ENCODE data around the gene DDC.

Gene DDC

GRCh38 chr7:50455658-50456057 lies 109.5 kb downstream of the DDC start:
- Histone ChIP-seq H3K9me2 (replicated peaks; ENCODE audit: low read depth, low read length) (no peaks in the 10 kb centered on the region), H2AFZ (ENCODE audit: low read length) (no peak overlapping the region)
- no peak for TF ChIP-seq EZH2phosphoT487 (IDR thresholded peaks at IDR 0.05; ENCODE audit: borderline replicate concordance)
- no peak for TF ChIP-seq CTCF (conservative IDR thresholded peaks at IDR 0.05; ENCODE audit: low read length)

GRCh38 chr7:50454968-50455367 lies 110.2 kb downstream of the DDC start:
- TF ChIP-seq CTCF (conservative IDR thresholded peaks at IDR 0.05; ENCODE audit: low read length): no peak
- no peak for TF ChIP-seq EZH2phosphoT487 (IDR thresholded peaks at IDR 0.05; ENCODE audit: borderline replicate concordance)
- Histone ChIP-seq H3F3A (ENCODE audit: low read depth) (no peaks in the 10 kb centered on the region), H3K4me1 (ENCODE audit: insufficient read depth, low read length, poor library complexity, severe bottlenecking) (peaks cover 15% of the 10 kb centered on the region), H3K27me3 (ENCODE audit: insufficient read depth, low read length, poor library complexity, severe bottlenecking) (no peaks in the 10 kb centered on the region), H3K4me2 (ENCODE audit: low read depth, low read length, poor library complexity, severe bottlenecking) (no peak overlapping the region), H3K9me2 (replicated peaks; ENCODE audit: low read depth, low read length) (no peaks in the 10 kb centered on the region), H2AFZ (ENCODE audit: low read length) (no peak overlapping the region), H3K36me3 (ENCODE audit: insufficient read depth, low read length) (no peaks in the 10 kb centered on the region), H3K4me3 (ENCODE audit: low read length, poor library complexity, severe bottlenecking) (no peak overlapping the region), H4K20me1 (ENCODE audit: insufficient read depth, low read length, poor library complexity, severe bottlenecking) (no peaks in the 10 kb centered on the region), H3K79me2 (ENCODE audit: insufficient read depth, low read length) (peaks cover 15% of the 10 kb centered on the region), H3K9ac (ENCODE audit: low read depth, low read length, poor library complexity, severe bottlenecking) (no peak overlapping the region), H3K9me3 (ENCODE audit: insufficient read depth, low read depth, low read length) (no peaks in the 10 kb centered on the region)

More at GRCh38 chr7:50455658-50456057, 109.5 kb downstream of the DDC start:
- peaks cover 15% of the 10 kb centered on the region for H3K4me1 ChIP-seq (ENCODE audit: insufficient read depth, low read length, poor library complexity, severe bottlenecking)
- H3K79me2 ChIP-seq (ENCODE audit: insufficient read depth, low read length): peaks cover 8% of the 10 kb centered on the region; the same call in 1 of the 2 replicates
- no peaks in the 10 kb centered on the region for H3K36me3 ChIP-seq (ENCODE audit: insufficient read depth, low read length)
- no peaks in the 10 kb centered on the region for H4K20me1 ChIP-seq (ENCODE audit: insufficient read depth, low read length, poor library complexity, severe bottlenecking)
- no peaks in the 10 kb centered on the region for H3K27me3 ChIP-seq (ENCODE audit: insufficient read depth, low read length, poor library complexity, severe bottlenecking)
- no peak overlapping the region for H3K9ac ChIP-seq (ENCODE audit: low read depth, low read length, poor library complexity, severe bottlenecking)
- H3K4me2 ChIP-seq (ENCODE audit: low read depth, low read length, poor library complexity, severe bottlenecking): no peak overlapping the region
- no peak overlapping the region for H3K4me3 ChIP-seq (ENCODE audit: low read length, poor library complexity, severe bottlenecking)
- H3K9me3 ChIP-seq (ENCODE audit: insufficient read depth, low read depth, low read length): no peaks in the 10 kb centered on the region
- no peaks in the 10 kb centered on the region for H3F3A ChIP-seq (ENCODE audit: low read depth)

GRCh38 chr7:50450590-50451032 lies 114.6 kb downstream of the DDC start:
- no peaks in the 10 kb centered on the region for H3K9me2 ChIP-seq (replicated peaks; ENCODE audit: low read depth, low read length)
- TF ChIP-seq EZH2phosphoT487 (IDR thresholded peaks at IDR 0.05; ENCODE audit: borderline replicate concordance): no peak
- no peak for TF ChIP-seq CTCF (conservative IDR thresholded peaks at IDR 0.05; ENCODE audit: low read length)
- peak overlapping the region; percentile 94 for H3K9ac ChIP-seq (ENCODE audit: low read depth, low read length, poor library complexity, severe bottlenecking)
- H3K4me3 ChIP-seq (ENCODE audit: low read length, poor library complexity, severe bottlenecking): peak overlapping the region; percentile 90
- no peaks in the 10 kb centered on the region for H3K9me3 ChIP-seq (ENCODE audit: insufficient read depth, low read depth, low read length)
- peaks cover 54% of the 10 kb centered on the region for H3K79me2 ChIP-seq (ENCODE audit: insufficient read depth, low read length)
- peak overlapping the region; percentile 91 for H3K4me2 ChIP-seq (ENCODE audit: low read depth, low read length, poor library complexity, severe bottlenecking)
- peaks cover 16% of the 10 kb centered on the region; the same call in 1 of the 2 replicates for H3K36me3 ChIP-seq (ENCODE audit: insufficient read depth, low read length)
- no peaks in the 10 kb centered on the region for H3F3A ChIP-seq (ENCODE audit: low read depth)
- peaks cover 34% of the 10 kb centered on the region for H3K4me1 ChIP-seq (ENCODE audit: insufficient read depth, low read length, poor library complexity, severe bottlenecking)
- H3K27me3 ChIP-seq (ENCODE audit: insufficient read depth, low read length, poor library complexity, severe bottlenecking): no peaks in the 10 kb centered on the region
- H2AFZ ChIP-seq (ENCODE audit: low read length): peak overlapping the region; percentile 98
- peaks cover 22% of the 10 kb centered on the region for H4K20me1 ChIP-seq (ENCODE audit: insufficient read depth, low read length, poor library complexity, severe bottlenecking)

Measured in Loucy (cell line).